ENCODE measurements around the gene ERICH4.
"Not testable (repeated sequence)": the region's sequence is repeated elsewhere in the genome, so short reads cannot be mapped to it uniquely, and the experiment has no call there.

Gene ERICH4

DNA sequence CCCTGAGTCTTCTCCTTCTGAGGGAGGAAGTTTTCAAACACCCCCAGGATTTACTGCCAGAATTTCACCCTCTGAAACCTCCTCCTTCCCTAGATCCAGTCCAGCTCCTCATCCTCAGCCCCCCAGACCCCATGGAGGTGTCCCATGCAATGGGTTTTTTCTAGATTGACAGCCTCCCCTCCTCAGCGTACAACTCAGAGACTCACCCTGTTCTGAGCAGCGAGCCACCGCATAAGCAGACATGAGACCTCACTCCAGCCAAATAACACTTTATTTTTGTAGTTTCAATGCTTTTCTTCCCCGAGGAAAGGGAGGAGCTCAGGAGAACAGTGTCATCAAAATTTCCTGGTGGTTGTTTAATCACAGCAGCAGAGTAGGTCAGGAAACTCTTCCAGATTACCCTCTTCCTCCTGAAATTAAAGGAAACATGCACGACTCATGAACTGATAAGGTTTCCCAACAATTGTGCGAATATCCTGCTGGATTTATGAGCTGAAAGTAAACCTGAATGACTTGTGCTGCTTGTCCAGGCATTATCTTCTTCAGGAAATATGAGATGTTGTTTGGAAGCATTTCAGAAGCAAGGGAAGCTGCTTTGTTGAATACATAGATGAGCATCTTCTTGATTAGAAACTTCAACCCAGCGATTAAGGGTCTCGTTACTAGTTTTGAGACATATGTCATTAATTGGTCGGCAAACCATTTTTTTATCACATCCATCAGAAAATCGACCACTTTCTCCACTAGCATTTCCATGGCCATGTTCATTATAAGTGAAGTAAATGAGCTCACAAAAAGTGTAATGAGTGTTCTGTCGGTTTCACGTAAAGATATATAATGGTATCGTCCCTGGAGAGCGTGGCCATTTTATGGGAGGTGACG is 36.2 kb downstream of the ERICH4 start:
- DNase-seq = no peak

GRCh38 chr19:41479757-41480191 is 36.8 kb downstream of the ERICH4 start:
- DNase-seq = no peak

DNA sequence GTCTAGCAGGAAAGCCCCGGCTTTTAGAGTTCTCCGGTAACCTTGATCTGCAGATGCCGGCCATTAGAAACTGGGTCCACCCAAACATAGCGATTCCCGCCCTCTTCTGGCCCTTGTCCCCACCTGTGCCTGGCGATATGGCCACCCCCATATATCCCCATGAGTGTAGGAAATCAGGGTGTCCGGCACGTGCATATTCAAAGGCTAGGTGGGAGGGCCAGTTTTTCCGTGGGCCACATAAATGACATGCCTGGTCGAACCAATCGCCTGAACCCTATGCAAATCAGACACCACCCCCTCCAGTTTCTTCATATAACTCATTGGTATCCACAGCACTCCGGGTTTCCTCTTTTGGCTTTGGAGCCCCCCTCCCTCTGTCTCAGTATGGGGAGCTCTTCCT is 37.4 kb downstream of the ERICH4 start:
- DNase-seq = no peak

- no peak for DNase-seq
Measured at GRCh38 chr19:41484822-41485221, 41.9 kb downstream of the ERICH4 start.

- not testable (repeated sequence) for DNase-seq
Measured at GRCh38 chr19:41486953-41487352, 44.0 kb downstream of the ERICH4 start.

GRCh38 chr19:41492843-41493242 is 49.9 kb downstream of the ERICH4 start:
- no peak for DNase-seq
